Adrenal gland (tissue), 5 donors: ENCODE data around the gene DNAJC1.

Experiments used
- POLR2A ChIP-seq, 2 donors: fragments of 450-650 bp; IDR thresholded peaks; one replicate each; pipeline ENCODE4 v1.6.1; 2017; ENCODE audit warnings: antibody characterized with exemption in 2 of 2, mild to moderate bottlenecking in 2 of 2, moderate library complexity in 1 of 2
- TF ChIP-seq, protein P1 (sequence below), 6 experiments: fragments of 450-650 bp in 4 of 6; fragments of 200-600 bp in 2 of 6; sonication (generic) in 1 of 6; IDR thresholded peaks; 1 replicate in 5 of 6; 2 replicates in 1 of 6; pipeline versions ENCODE4 v1.5.1 to v1.8.0; 2016 to 2021; ENCODE audit warnings: antibody characterized with exemption in 6 of 6, mild to moderate bottlenecking in 2 of 6, moderate library complexity in 1 of 6
- donor health status: DM: no; HTN: no; CAD: no.

GRCh38 chr10:22027364-22028238 is 24.1 kb upstream of the DNAJC1 start:
- TF ChIP-seq, protein P1, sequence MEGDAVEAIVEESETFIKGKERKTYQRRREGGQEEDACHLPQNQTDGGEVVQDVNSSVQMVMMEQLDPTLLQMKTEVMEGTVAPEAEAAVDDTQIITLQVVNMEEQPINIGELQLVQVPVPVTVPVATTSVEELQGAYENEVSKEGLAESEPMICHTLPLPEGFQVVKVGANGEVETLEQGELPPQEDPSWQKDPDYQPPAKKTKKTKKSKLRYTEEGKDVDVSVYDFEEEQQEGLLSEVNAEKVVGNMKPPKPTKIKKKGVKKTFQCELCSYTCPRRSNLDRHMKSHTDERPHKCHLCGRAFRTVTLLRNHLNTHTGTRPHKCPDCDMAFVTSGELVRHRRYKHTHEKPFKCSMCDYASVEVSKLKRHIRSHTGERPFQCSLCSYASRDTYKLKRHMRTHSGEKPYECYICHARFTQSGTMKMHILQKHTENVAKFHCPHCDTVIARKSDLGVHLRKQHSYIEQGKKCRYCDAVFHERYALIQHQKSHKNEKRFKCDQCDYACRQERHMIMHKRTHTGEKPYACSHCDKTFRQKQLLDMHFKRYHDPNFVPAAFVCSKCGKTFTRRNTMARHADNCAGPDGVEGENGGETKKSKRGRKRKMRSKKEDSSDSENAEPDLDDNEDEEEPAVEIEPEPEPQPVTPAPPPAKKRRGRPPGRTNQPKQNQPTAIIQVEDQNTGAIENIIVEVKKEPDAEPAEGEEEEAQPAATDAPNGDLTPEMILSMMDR (IDR thresholded peaks at IDR 0.05), result no peak
- TF ChIP-seq POLR2A (IDR thresholded peaks at IDR 0.05), result no peak
